RCC 7860 (cell line): ENCODE data around the gene GRID1.
"Not testable (repeated sequence)": the region's sequence is repeated elsewhere in the genome, so short reads cannot be mapped to it uniquely, and the experiment has no call there.

ENCODE experiments used
- DNase-seq: peaks from one replicate; pipeline ENCODE4 v3.0.0-alpha.2; 2015; ENCODE audit warnings: low spot score
- FAIRE-seq: peaks from 2 replicates; lab custom pipeline; 2012; peaks lifted over from hg19 to GRCh38; lab: Jason Lieb, UNC

The GRID1 gene

GRCh38 chr10:86057708-86058107 lies 308.9 kb downstream of the GRID1 start:
- FAIRE-seq (no peak), DNase-seq (no peak)

- no peak for FAIRE-seq
- DNase-seq = no peak
Measured at GRCh38 chr10:86056672-86057071, 309.9 kb downstream of the GRID1 start.

GRCh38 chr10:86055928-86056327 lies 310.7 kb downstream of the GRID1 start:
- FAIRE-seq = no peak
- no peak for DNase-seq

DNA sequence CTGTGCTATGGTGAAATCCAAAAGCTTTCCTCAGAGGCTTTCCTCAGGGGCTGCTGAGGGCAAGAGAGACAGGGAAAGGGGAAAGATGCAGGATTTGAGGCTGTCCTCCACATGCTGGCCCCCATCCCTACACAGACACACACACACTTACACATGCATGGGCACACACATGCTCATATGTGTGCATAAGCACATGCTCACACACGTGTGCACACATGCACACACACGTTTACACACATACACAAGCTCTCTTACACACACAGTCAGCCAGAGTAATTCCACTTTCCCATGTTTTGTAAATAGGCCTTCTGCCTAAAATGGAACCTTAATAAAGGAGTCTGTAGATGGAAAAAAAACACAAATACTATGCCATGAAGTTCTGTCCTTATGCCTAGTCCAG lies 312.9 kb downstream of the GRID1 start:
- FAIRE-seq (no peak), DNase-seq (no peak)

- DNase-seq (no peak), FAIRE-seq (no peak)
Measured at GRCh38 chr10:86051586-86051985, 315.0 kb downstream of the GRID1 start.

GRCh38 chr10:86049442-86049841 lies 317.2 kb downstream of the GRID1 start:
- DNase-seq (no peak), FAIRE-seq (no peak)

DNA sequence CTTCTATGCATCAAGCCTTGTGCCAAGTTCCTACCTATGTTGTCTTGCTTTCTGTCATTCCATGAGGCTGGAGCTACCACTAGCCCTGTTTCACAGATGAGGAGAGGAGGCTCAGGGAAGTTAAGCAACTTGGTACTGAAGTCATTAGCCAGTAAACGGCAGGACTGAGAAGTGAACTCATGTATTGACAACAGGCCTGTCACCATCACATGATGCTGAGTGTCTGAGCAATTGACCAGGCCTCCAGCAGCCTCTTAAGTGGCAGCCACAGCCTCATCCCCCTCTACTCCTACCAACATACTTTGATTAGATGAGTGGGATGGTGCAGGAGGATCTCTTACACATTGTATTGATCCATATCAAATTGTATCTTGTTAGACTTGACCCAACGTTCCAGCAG lies 317.6 kb downstream of the GRID1 start:
- no peak for DNase-seq
- FAIRE-seq = no peak

GRCh38 chr10:86048571-86048970 lies 318.0 kb downstream of the GRID1 start:
- FAIRE-seq (no peak), DNase-seq (no peak)

DNA sequence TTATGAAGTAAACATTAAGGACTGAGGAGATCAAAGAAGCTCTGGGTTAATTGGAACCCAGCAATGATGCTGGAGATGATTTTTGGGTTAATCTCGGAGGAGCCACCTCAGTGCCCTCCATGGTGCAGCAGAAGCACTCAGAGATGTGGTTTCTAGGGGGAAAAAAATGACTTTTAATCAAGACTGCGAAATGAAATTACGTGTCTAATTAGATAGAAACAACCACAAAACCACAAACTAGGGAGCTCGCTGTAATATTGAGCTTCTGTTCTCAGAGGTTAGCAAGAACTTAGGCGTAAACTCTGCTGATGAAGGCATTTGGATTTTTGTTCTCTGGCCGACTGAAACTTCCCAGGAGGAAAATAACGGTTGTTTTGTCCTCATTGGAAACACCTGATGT lies 319.0 kb downstream of the GRID1 start:
- no peak for DNase-seq
- no peak for FAIRE-seq

DNA sequence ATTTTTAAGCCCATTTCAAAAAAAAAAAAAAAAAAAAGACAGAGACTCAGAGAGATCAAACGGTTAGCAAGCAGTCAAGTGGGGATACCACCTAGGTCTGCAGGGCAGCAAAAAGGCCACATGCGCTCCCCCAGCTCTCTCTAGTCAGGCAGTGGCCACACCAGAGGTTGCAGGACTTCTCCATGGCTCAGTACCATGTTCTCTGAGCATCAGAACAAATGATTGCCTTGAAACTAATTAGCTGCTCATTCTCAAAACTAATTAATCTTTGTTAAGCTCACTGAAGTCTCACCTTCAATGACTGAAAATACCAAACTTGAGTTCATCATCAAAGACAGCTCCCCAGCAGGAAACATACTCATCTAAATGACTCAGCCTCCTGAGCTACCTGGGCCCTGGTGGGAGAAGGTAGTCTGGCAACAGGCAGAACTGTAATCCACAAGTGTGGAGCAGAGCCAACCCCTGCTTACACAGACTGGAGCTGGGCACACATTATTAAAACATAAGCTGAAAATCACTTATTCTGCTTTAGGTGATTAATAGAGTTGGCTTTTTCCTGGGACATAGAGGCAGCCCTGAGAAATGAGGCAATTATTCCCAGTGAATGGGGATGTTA lies 319.6 kb downstream of the GRID1 start:
- FAIRE-seq (no peak), DNase-seq (no peak)

- DNase-seq = no peak
- FAIRE-seq = no peak
Measured at GRCh38 chr10:86045896-86046295, 320.7 kb downstream of the GRID1 start.

- DNase-seq (no peak), FAIRE-seq (no peak)
Measured at GRCh38 chr10:86044029-86044428, 322.6 kb downstream of the GRID1 start.

DNA sequence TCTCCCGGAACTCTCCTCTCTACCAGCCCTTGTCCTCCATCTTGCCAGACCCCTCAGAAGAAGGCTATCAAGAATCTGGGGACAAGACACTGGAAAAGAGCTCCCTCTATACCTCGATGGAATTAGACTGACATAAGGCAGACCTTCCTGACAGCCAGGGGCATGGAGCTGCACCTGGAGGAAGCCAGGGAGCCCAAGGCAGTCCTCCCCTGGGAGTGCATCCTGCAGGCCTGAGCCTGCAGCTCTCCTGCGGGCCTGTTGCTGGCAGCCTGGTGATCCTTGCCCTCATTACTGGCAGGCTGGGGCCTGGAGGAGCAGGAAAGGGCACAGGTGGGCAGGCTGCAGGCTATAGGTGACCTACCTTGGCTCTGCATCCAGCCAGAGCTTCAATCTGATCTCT lies 323.4 kb downstream of the GRID1 start:
- no peak for DNase-seq
- FAIRE-seq = no peak

GRCh38 chr10:86042161-86042560 lies 324.4 kb downstream of the GRID1 start:
- FAIRE-seq (no peak), DNase-seq (no peak)

GRCh38 chr10:86041116-86041515 lies 325.5 kb downstream of the GRID1 start:
- no peak for FAIRE-seq
- no peak for DNase-seq

- FAIRE-seq = no peak
Measured at GRCh38 chr10:86038371-86038770, 328.2 kb downstream of the GRID1 start.

DNA sequence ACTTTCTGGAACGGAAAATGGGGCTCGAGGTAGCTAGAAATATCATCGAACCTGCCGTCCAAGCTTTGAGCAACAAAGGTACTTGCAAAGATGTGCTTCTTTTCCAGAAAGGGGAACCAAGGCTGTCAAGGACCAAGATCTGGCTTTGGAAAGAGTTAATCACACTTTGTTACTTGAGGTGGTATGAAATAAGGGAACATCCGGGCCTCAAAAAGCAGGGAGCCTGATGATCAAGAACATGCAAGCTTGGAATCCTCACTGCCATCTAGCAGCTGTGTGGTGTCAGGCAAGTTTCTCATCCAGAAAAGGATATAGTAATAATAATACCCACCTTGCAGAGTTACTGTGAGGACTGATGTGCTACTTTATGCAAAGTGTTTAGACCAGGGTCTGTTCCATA lies 329.5 kb downstream of the GRID1 start:
- no peak for DNase-seq
- no peak for FAIRE-seq

More at GRCh38 chr10:86038371-86038770, 328.2 kb downstream of the GRID1 start:
- no peak for DNase-seq

DNA sequence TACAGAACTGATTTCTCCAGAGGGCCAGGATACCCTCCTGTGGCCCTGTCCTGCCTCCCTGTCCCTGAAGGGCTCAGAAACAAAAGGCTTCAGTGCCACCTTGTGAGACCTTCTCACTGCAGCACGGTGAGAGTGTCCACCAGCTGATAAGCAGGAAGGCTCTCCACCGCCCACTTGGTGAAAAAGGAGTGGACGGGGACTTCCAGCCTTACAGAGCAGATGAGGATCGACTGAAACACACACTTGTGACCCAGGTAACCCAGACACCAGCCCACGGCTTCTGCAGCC lies 330.1 kb downstream of the GRID1 start:
- no peak for DNase-seq

GRCh38 chr10:86035791-86036543 lies 330.6 kb downstream of the GRID1 start:
- FAIRE-seq (no peak), DNase-seq (no peak)

More for the DNA sequence above, 330.1 kb downstream of the GRID1 start:
- no peak for FAIRE-seq

DNA sequence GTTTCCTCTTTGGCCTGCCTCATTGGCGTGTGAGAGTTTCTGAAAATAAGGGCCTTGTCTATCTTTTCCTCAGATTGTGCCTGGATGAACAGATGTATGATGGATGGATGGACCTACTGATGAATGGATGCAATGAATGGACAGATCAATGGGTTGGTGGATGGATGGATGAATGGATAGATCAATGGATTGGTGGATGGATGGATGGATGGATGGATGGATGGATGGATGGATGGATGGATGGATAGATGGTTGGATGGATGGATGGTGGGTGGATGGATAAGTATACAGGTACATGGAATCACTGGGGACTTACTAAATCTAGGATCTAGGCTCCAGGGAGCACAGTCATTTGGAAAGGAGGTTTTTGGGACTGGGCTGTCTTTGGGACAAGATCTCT lies 331.9 kb downstream of the GRID1 start:
- FAIRE-seq (no peak), DNase-seq (no peak)

DNA sequence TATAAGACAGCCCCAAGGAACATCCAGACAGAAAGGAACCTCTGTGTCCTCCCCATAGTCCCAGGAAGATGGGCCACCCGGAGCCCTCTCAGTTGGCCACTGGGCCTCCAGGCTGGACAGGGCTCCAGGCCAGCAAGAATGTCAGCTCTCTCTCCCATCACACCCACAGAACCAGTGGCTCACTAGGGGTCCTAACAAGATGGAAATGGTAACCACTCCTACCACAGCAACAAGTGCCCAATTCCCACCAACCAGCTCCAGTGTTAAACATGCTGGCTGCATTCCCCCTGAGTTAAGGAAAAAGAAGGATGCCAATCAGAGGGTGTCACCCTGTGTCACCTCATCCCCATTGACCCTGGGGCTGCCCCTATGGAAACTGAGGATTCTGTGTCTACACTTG lies 333.0 kb downstream of the GRID1 start:
- FAIRE-seq (no peak), DNase-seq (no peak)

DNA sequence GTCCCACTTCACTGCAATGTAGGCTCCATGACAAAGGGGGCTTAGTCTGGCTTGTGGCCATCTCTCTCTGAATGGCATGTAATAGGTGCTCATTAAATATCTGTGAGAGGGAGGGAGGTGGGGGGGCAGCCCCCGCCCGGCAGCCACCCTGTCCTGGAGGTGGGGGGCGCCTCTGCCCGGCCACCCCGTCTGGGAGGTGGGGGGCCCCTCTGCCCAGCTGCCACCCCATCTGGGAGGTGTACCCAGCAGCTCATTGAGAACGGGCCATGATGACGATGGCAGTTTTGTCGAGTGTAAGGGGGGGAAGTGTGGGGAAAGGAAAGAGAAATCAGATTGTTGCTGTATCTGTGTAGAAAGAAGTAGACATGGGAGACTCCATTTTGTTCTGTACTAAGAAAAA lies 334.5 kb downstream of the GRID1 start:
- not testable (repeated sequence) for FAIRE-seq, DNase-seq

DNA sequence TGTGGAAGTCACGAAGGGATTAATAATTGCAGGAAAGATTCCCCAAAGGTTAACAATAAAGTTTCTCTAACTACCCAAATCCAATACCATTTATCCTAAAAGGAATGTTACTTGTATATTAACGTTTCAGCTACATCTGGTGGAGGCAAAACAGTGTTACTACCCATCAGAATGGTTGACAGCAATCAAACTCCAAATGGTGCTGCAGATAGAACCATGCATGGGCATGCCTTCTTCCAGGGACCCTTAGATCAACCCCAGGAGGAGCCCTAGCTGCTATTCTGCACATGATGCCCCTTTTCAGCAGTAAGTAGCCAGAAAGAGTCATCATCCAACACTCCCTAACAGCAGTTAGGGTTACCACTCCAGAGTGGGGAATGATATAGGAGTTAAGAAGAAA lies 336.3 kb downstream of the GRID1 start:
- no peak for DNase-seq

More for the DNA sequence above, 336.3 kb downstream of the GRID1 start:
- FAIRE-seq = no peak
